IMR-90 (cell line): ENCODE results near the gene PLCH1. TPM values are rescaled to one million over a fixed set of nuclear protein-coding genes. Genes with fewer than 3 reads are reported as not detected.

Source experiments
- ATAC-seq: fragments of 200-7000 bp; cut with Tn5 transposase; 2 replicates; pipeline ENCODE4 v1.9.1; 2020; ENCODE audit warnings: low read depth, mild to moderate bottlenecking, moderate library complexity
- BruUV-seq: library from RNA; stranded (reverse); fragments of 400-500 nt; replicated peaks from 2 replicates; lab custom pipeline; 2021; lab: Mats Ljungman, UMichigan
- CTCF ChIA-PET: fragments of 300-600 bp; formaldehyde crosslinking; extraction: SDS; loops from one replicate; lab custom pipeline; 2021; ENCODE audit warnings: antibody characterized with exemption; lab: Yijun Ruan, JAX
- POLR2A ChIA-PET: fragments of 300-600 bp; sonication (Branson Sonifier 250); formaldehyde crosslinking; loops from one replicate; lab custom pipeline; 2022; ENCODE audit warnings: antibody characterized with exemption; ENCODE audit not compliant: unreplicated experiment; lab: Charles Lee
- DNase-seq: peaks from one replicate; pipeline ENCODE4 v3.0.0; 2013
- H2AFZ ChIP-seq: replicated peaks from 2 replicates; pipeline ENCODE3; 2013; ENCODE audit warnings: low read length, mild to moderate bottlenecking; ENCODE audit not compliant: poor library complexity
- H2AK5ac ChIP-seq: 2 replicates; pipeline ENCODE4 v1.6.1; 2013; ENCODE audit warnings: low read depth, low read length, inconsistent platforms
- H2AK9ac ChIP-seq: replicated peaks from 2 replicates; pipeline ENCODE3; 2013; ENCODE audit warnings: mild to moderate bottlenecking, low read depth, low read length, moderate library complexity; ENCODE audit not compliant: poor library complexity
- H2BK120ac ChIP-seq: 2 replicates; pipeline ENCODE4 v1.6.1; 2013; ENCODE audit warnings: low read depth, low read length, inconsistent platforms
- H2BK15ac ChIP-seq: 3 replicates; pipeline ENCODE4 v1.6.1; 2013; ENCODE audit warnings: low read depth, low read length, inconsistent platforms
- H2BK20ac ChIP-seq: 2 replicates; pipeline ENCODE4 v1.6.1; 2013; ENCODE audit warnings: low read depth, mild to moderate bottlenecking, inconsistent platforms, low read length, moderate library complexity
- H2BK5ac ChIP-seq: 2 replicates; pipeline ENCODE4 v1.6.1; 2013; ENCODE audit warnings: mild to moderate bottlenecking, low read depth, low read length, inconsistent platforms; ENCODE audit not compliant: poor library complexity, severe bottlenecking
- H3K14ac ChIP-seq: replicated peaks from 2 replicates; pipeline ENCODE4 v1.6.1; 2013; ENCODE audit warnings: low read depth, low read length, inconsistent platforms
- H3K18ac ChIP-seq: 2 replicates; pipeline ENCODE4 v1.6.1; 2013; ENCODE audit warnings: low read depth, low read length, control low read depth
- H3K23ac ChIP-seq: 2 replicates; pipeline ENCODE4 v1.6.1; 2013; ENCODE audit warnings: low read depth, low read length, inconsistent platforms
- H3K27ac ChIP-seq: 2 replicates; pipeline ENCODE4 v1.5.1; 2013; ENCODE audit warnings: mild to moderate bottlenecking, control low read depth, low read length; ENCODE audit not compliant: insufficient read depth
- H3K27me3 ChIP-seq: 2 replicates; pipeline ENCODE4 v1.6.1; 2013; ENCODE audit warnings: low read length; ENCODE audit not compliant: control insufficient read depth, insufficient read depth
- H3K36me3 ChIP-seq: 2 replicates; pipeline ENCODE4 v1.6.1; 2013; ENCODE audit warnings: low read length, mixed read lengths; ENCODE audit not compliant: control insufficient read depth, insufficient read depth
- H3K4ac ChIP-seq: 2 replicates; pipeline ENCODE4 v1.6.1; 2013; ENCODE audit warnings: low read depth, low read length, inconsistent platforms
- H3K4me1 ChIP-seq: 2 replicates; pipeline ENCODE4 v1.6.1; 2013; ENCODE audit warnings: low read length, mixed read lengths; ENCODE audit not compliant: control insufficient read depth, insufficient read depth
- H3K4me2 ChIP-seq: 2 replicates; pipeline ENCODE4 v1.6.1; 2013; ENCODE audit warnings: low read depth, mild to moderate bottlenecking, control low read depth, low read length, moderate library complexity
- H3K4me3 ChIP-seq: 2 replicates; pipeline ENCODE4 v1.5.1; 2013; ENCODE audit warnings: low read depth, mild to moderate bottlenecking, control low read depth, low read length, moderate library complexity; ENCODE audit not compliant: insufficient read depth
- H3K56ac ChIP-seq: 2 replicates; pipeline ENCODE4 v1.6.1; 2013; ENCODE audit warnings: low read length, inconsistent platforms; ENCODE audit not compliant: insufficient read depth; ENCODE audit errors: extremely low read depth
- H3K79me1 ChIP-seq, 2 experiments: 2 replicates each; pipeline ENCODE4 v1.6.1; 2013; ENCODE audit warnings: low read length in 2 of 2, inconsistent platforms in 1 of 2, low read depth in 1 of 2
- H3K9ac ChIP-seq: 2 replicates; pipeline ENCODE4 v1.6.1; 2013; ENCODE audit warnings: low read depth, low read length, control low read depth
- H3K9me1 ChIP-seq: 2 replicates; pipeline ENCODE4 v1.6.1; 2013; ENCODE audit warnings: low read length, inconsistent platforms; ENCODE audit not compliant: insufficient read depth
- H3K9me3 ChIP-seq: 2 replicates; pipeline ENCODE4 v1.6.1; 2013; ENCODE audit warnings: low read length; ENCODE audit not compliant: control insufficient read depth, insufficient read depth
- H4K20me1 ChIP-seq: 2 replicates; pipeline ENCODE4 v1.6.1; 2013; ENCODE audit warnings: low read length, inconsistent platforms; ENCODE audit not compliant: insufficient read depth
- H4K5ac ChIP-seq: 2 replicates; pipeline ENCODE4 v1.6.1; 2013; ENCODE audit warnings: mild to moderate bottlenecking, low read depth, low read length, control low read depth
- H4K8ac ChIP-seq, 2 experiments: 2 replicates each; pipeline ENCODE4 v1.6.1; 2013; ENCODE audit warnings: low read depth in 2 of 2, low read length in 2 of 2, control low read depth in 1 of 2, inconsistent platforms in 1 of 2
- H4K91ac ChIP-seq: 2 replicates; pipeline ENCODE4 v1.6.1; 2013; ENCODE audit warnings: low read depth, low read length, inconsistent platforms; ENCODE audit not compliant: insufficient read depth
- BHLHE40 ChIP-seq: fragments of 150-350 bp; IDR thresholded peaks from 2 replicates; pipeline ENCODE4 v1.6.1; 2016; ENCODE audit warnings: mild to moderate bottlenecking, low read depth, low read length
- CEBPB ChIP-seq: IDR thresholded peaks from 2 replicates; pipeline ENCODE4 v1.6.1; 2012; ENCODE audit warnings: low read depth, low read length, improper control_type of control experiment
- CHD1 ChIP-seq: IDR thresholded peaks from 2 replicates; pipeline ENCODE4 v1.6.1; 2012; ENCODE audit warnings: low read depth, low read length, improper control_type of control experiment
- MAZ ChIP-seq: IDR thresholded peaks from 2 replicates; pipeline ENCODE4 v1.6.1; 2012; ENCODE audit warnings: low read depth, mild to moderate bottlenecking, low read length, improper control_type of control experiment, moderate library complexity, borderline replicate concordance
- NFE2L2 ChIP-seq: fragments of 150-350 bp; IDR thresholded peaks from 2 replicates; pipeline ENCODE4 v1.6.1; 2016; ENCODE audit warnings: low read depth, mild to moderate bottlenecking, low read length
- POLR2A ChIP-seq: IDR thresholded peaks from 2 replicates; pipeline ENCODE4 v1.6.1; 2012; ENCODE audit warnings: mild to moderate bottlenecking, low read depth, low read length
- RCOR1 ChIP-seq: IDR thresholded peaks from 2 replicates; pipeline ENCODE4 v1.6.1; 2012; ENCODE audit warnings: mild to moderate bottlenecking, low read length, improper control_type of control experiment; ENCODE audit not compliant: insufficient replicate concordance
- USF2 ChIP-seq: fragments of 150-350 bp; IDR thresholded peaks from 2 replicates; pipeline ENCODE4 v1.6.1; 2017; ENCODE audit warnings: mild to moderate bottlenecking, antibody characterized with exemption, low read length, low read depth
- WGBS, 2 experiments: methylation state at CpG; one replicate each; pipeline versions ENCODE4 v1.1.5 to v1.1.7; 2013; ENCODE audit warnings: missing lambda C conversion rate in 2 of 2; ENCODE audit not compliant: insufficient read length in 1 of 2; ENCODE audit errors: extremely low coverage in 2 of 2; 5-methylcytosine and 5-hydroxymethylcytosine counted together
- dilution Hi-C: fragments of 300-500 bp; cut with HindIII; formaldehyde crosslinking; loops from one replicate; pipeline ENCODE4 v1.14.3; 2018; ENCODE audit warnings: low sequenced_read_pairs; ENCODE audit not compliant: unreplicated experiment
- in situ Hi-C: fragments of 300-500 bp; cut with MboI; formaldehyde crosslinking; loops from 3 replicates; pipeline ENCODE4 v1.14.3; 2019; ENCODE audit warnings: low sequenced_read_pairs, inconsistent platforms, mixed read lengths
- intact Hi-C: fragments of 100-400 bp; cut with micrococcal nuclease; formaldehyde crosslinking; loops from 2 replicates; pipeline ENCODE4 v1.10.0; 2022
- polyA plus RNA-seq, 3 experiments: library from polyadenylated mRNA; depleted of rRNA; stranded (reverse); fragments of >200 nt; gene quantifications; 2 replicates each; pipeline ENCODE4 v1.2.3, GENCODE V29; 2012; ENCODE audit warnings: low replicate concordance in 1 of 3
- total RNA-seq: library from RNA; depleted of rRNA; stranded (reverse); fragments of >200 nt; gene quantifications from 2 replicates; pipeline ENCODE4 v1.2.3, GENCODE V29; 2012
- TF ChIP-seq, protein P1 (sequence below): conservative IDR thresholded peaks from 2 replicates; pipeline ENCODE4 v1.5.1; 2012; ENCODE audit warnings: mild to moderate bottlenecking, low read depth, low read length, improper control_type of control experiment

Gene PLCH1
- total and polyA plus RNA-seq, 2 of the 4 experiments (the other 2 are of a cell fraction) = not detected

- DNase-seq (peak; percentile 14), ATAC-seq (no peak)
- no peak overlapping the region for H2AK5ac ChIP-seq
- H2AFZ ChIP-seq = no peak overlapping the region
- H3K27me3 ChIP-seq = no peaks in the 10 kb centered on the region
- H3K9ac ChIP-seq = no peak overlapping the region
- H2AK9ac ChIP-seq = no peak overlapping the region
- H4K20me1 ChIP-seq = no peaks in the 10 kb centered on the region
- in situ Hi-C loops (loop anchor here (10.0 to 25.0 kb wide), 3 partner anchors 320 to 943 kb away; no protein-coding TSS in a partner anchor), dilution Hi-C loops (no loop called here), intact Hi-C loops (loop anchor here (5.0 to 10.0 kb wide), 2 partner anchors 948 to 1610 kb away; no protein-coding TSS in a partner anchor)
- no peak overlapping the region for H4K91ac ChIP-seq
- no peak overlapping the region for H4K8ac ChIP-seq
- no TSS peak for BruUV-seq
- H4K5ac ChIP-seq = no peak overlapping the region
- H3K9me1 ChIP-seq = no peaks in the 10 kb centered on the region
- H3K23ac ChIP-seq = no peak overlapping the region
- CTCF ChIA-PET = interaction anchor here (1.5 kb wide), 1 partner anchor 323 kb away, joined by 5 read pairs; no protein-coding TSS in a partner anchor
- no peaks in the 10 kb centered on the region for H3K9me3 ChIP-seq
- H2BK5ac ChIP-seq = no peak overlapping the region
- H3K27ac ChIP-seq = no peak overlapping the region
- no peak overlapping the region for H3K14ac ChIP-seq
- no peak overlapping the region for H3K56ac ChIP-seq
- H3K36me3 ChIP-seq = no peaks in the 10 kb centered on the region
- H2BK15ac ChIP-seq = no peak overlapping the region
- H3K4me1 ChIP-seq = no peaks in the 10 kb centered on the region
- H3K18ac ChIP-seq = no peak overlapping the region
- no peak overlapping the region for H3K4ac ChIP-seq
- H3K4me2 ChIP-seq = no peak overlapping the region
- POLR2A ChIA-PET = no interaction called here
- no peak overlapping the region for H2BK20ac ChIP-seq
- no peak overlapping the region for H3K4me3 ChIP-seq
- no peak for TF ChIP-seq CHD1
- no peak for TF ChIP-seq MAZ
- TF ChIP-seq NFE2L2 = no peak
- TF ChIP-seq POLR2A = no peak
- TF ChIP-seq CEBPB = no peak
- TF ChIP-seq, protein P1, sequence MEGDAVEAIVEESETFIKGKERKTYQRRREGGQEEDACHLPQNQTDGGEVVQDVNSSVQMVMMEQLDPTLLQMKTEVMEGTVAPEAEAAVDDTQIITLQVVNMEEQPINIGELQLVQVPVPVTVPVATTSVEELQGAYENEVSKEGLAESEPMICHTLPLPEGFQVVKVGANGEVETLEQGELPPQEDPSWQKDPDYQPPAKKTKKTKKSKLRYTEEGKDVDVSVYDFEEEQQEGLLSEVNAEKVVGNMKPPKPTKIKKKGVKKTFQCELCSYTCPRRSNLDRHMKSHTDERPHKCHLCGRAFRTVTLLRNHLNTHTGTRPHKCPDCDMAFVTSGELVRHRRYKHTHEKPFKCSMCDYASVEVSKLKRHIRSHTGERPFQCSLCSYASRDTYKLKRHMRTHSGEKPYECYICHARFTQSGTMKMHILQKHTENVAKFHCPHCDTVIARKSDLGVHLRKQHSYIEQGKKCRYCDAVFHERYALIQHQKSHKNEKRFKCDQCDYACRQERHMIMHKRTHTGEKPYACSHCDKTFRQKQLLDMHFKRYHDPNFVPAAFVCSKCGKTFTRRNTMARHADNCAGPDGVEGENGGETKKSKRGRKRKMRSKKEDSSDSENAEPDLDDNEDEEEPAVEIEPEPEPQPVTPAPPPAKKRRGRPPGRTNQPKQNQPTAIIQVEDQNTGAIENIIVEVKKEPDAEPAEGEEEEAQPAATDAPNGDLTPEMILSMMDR = no peak
- no peak for TF ChIP-seq USF2
- no peak for TF ChIP-seq RCOR1
- TF ChIP-seq BHLHE40 = no peak
- no peak overlapping the region for H2BK120ac ChIP-seq
- WGBS, 2 experiments = 29% methylated on average over 2 of the region's 4 CpGs; no CpG with 5 or more reads in 1 of the 2 experiments
- no peaks in the 10 kb centered on the region for H3K79me1 ChIP-seq
Observed at GRCh38 chr3:155704771-155705559, 39.9 kb downstream of the PLCH1 start.
